ENCODE measurements around the gene NOX5.

The NOX5 gene

GRCh38 chr15:69094124-69094921 lies 79.8 kb downstream of the NOX5 start:
- peaks cover 5% of the 10 kb centered on the region for H3K9me3 Mint-ChIP-seq
- no peak overlapping the region for H3K4me3 Mint-ChIP-seq
- no peak overlapping the region for H3K27ac Mint-ChIP-seq
- no peak for DNase-seq
- H3K4me1 Mint-ChIP-seq, result peaks cover 67% of the 10 kb centered on the region
- no peaks in the 10 kb centered on the region for H3K36me3 Mint-ChIP-seq (ENCODE audit: low read depth)
- H3K27me3 Mint-ChIP-seq (ENCODE audit: low read depth, poor library complexity), result peaks cover 58% of the 10 kb centered on the region
- TF ChIP-seq CTCF (IDR thresholded peaks at IDR 0.05), result no peak

GRCh38 chr15:69095274-69095673 lies 80.8 kb downstream of the NOX5 start:
- Mint-ChIP-seq H3K4me3 (no peak overlapping the region), H3K9me3 (peaks cover 5% of the 10 kb centered on the region), H3K27me3 (ENCODE audit: low read depth, poor library complexity) (peaks cover 51% of the 10 kb centered on the region), H3K4me1 (peaks cover 63% of the 10 kb centered on the region), H3K36me3 (ENCODE audit: low read depth) (no peaks in the 10 kb centered on the region), H3K27ac (no peak overlapping the region)
- no peak for TF ChIP-seq CTCF (IDR thresholded peaks at IDR 0.05)
- DNase-seq, result no peak

- H3K27ac Mint-ChIP-seq, result no peak overlapping the region
- TF ChIP-seq CTCF (IDR thresholded peaks at IDR 0.05), result no peak
- H3K9me3 Mint-ChIP-seq, result peaks cover 5% of the 10 kb centered on the region
- H3K27me3 Mint-ChIP-seq (ENCODE audit: low read depth, poor library complexity), result peaks cover 47% of the 10 kb centered on the region
- H3K36me3 Mint-ChIP-seq (ENCODE audit: low read depth), result no peaks in the 10 kb centered on the region
- no peak for DNase-seq
- H3K4me1 Mint-ChIP-seq, result peaks cover 59% of the 10 kb centered on the region
- no peak overlapping the region for H3K4me3 Mint-ChIP-seq
Observed at GRCh38 chr15:69096196-69096595, 81.7 kb downstream of the NOX5 start.

- Mint-ChIP-seq H3K9me3 (peaks cover 5% of the 10 kb centered on the region), H3K4me3 (no peak overlapping the region), H3K27me3 (ENCODE audit: low read depth, poor library complexity) (peaks cover 47% of the 10 kb centered on the region), H3K36me3 (ENCODE audit: low read depth) (no peaks in the 10 kb centered on the region), H3K27ac (no peak overlapping the region), H3K4me1 (peaks cover 55% of the 10 kb centered on the region)
- no peak for TF ChIP-seq CTCF (IDR thresholded peaks at IDR 0.05)
- DNase-seq, result no peak
Observed at GRCh38 chr15:69096626-69097025, 82.1 kb downstream of the NOX5 start.

- peaks cover 5% of the 10 kb centered on the region for H3K9me3 Mint-ChIP-seq
- no peak for DNase-seq
Observed at GRCh38 chr15:69098771-69099170, 84.3 kb downstream of the NOX5 start.

More at GRCh38 chr15:69098771-69099170, 84.3 kb downstream of the NOX5 start:
- H3K4me3 Mint-ChIP-seq, result no peak overlapping the region
- TF ChIP-seq CTCF (IDR thresholded peaks at IDR 0.05), result no peak
- peaks cover 44% of the 10 kb centered on the region for H3K27me3 Mint-ChIP-seq (ENCODE audit: low read depth, poor library complexity)
- no peaks in the 10 kb centered on the region for H3K36me3 Mint-ChIP-seq (ENCODE audit: low read depth)
- H3K27ac Mint-ChIP-seq, result no peak overlapping the region
- peaks cover 49% of the 10 kb centered on the region for H3K4me1 Mint-ChIP-seq

Data from nephron progenitor cell (in vitro differentiated cells).